Keratinocyte (primary cell): Measurements from ENCODE around the gene LRRIQ3. TPM values are rescaled to one million over a fixed set of nuclear protein-coding genes. Genes with fewer than 3 reads are reported as not detected.

ENCODE experiments used
- DNase-seq: peaks from one replicate; pipeline ENCODE4 v3.0.0-alpha.2; 2011; ENCODE audit warnings: low read depth, missing footprints, low spot score
- FAIRE-seq: peaks from 2 replicates; lab custom pipeline; 2011; peaks lifted over from hg19 to GRCh38; lab: Jason Lieb, UNC
- H2AFZ ChIP-seq: 2 replicates; pipeline ENCODE4 v1.6.0; 2012; ENCODE audit warnings: low read length, control low read depth, inconsistent platforms; ENCODE audit not compliant: control insufficient read depth
- H3K27ac ChIP-seq: 2 replicates; pipeline ENCODE4 v1.5.1; 2011; ENCODE audit warnings: low read length; ENCODE audit not compliant: control insufficient read depth, insufficient read depth
- H3K27me3 ChIP-seq: 3 replicates; pipeline ENCODE4 v1.6.0; 2011; ENCODE audit warnings: low read length; ENCODE audit not compliant: control insufficient read depth, insufficient read depth; ENCODE audit errors: extremely low read depth
- H3K36me3 ChIP-seq, 2 experiments: 2 replicates in 1 of 2; 3 replicates in 1 of 2; pipeline ENCODE4 v1.5.1; 2011; ENCODE audit warnings: low read length in 2 of 2, mild to moderate bottlenecking in 1 of 2; ENCODE audit not compliant: control insufficient read depth in 2 of 2, insufficient read depth in 2 of 2; ENCODE audit errors: extremely low read depth in 1 of 2
- H3K4me1 ChIP-seq: 3 replicates; pipeline ENCODE4 v1.5.1; 2011; ENCODE audit warnings: low read length; ENCODE audit not compliant: control insufficient read depth, insufficient read depth; ENCODE audit errors: extremely low read depth
- H3K4me2 ChIP-seq: 3 replicates; pipeline ENCODE4 v1.6.0; 2011; ENCODE audit warnings: low read depth, low read length; ENCODE audit not compliant: control insufficient read depth, insufficient read depth; ENCODE audit errors: extremely low read depth
- H3K4me3 ChIP-seq, 3 experiments: fragments of 200-600 bp in 1 of 3; sonication (generic) in 1 of 3; 2 replicates in 2 of 3; 3 replicates in 1 of 3; pipeline ENCODE4 v1.5.1; 2011 to 2016; ENCODE audit warnings: low read length in 3 of 3, mild to moderate bottlenecking in 3 of 3, control low read depth in 2 of 3, inconsistent platforms in 1 of 3, low read depth in 1 of 3, mixed read lengths in 1 of 3, mixed run types in 1 of 3, moderate library complexity in 1 of 3; ENCODE audit not compliant: control insufficient read depth in 2 of 3, insufficient read depth in 2 of 3; ENCODE audit errors: extremely low read depth in 1 of 3
- H3K79me2 ChIP-seq: 2 replicates; pipeline ENCODE4 v1.6.0; 2012; ENCODE audit warnings: low read length; ENCODE audit not compliant: control insufficient read depth, insufficient read depth
- H3K9ac ChIP-seq: 3 replicates; pipeline ENCODE4 v1.6.0; 2011; ENCODE audit warnings: low read length; ENCODE audit not compliant: control insufficient read depth, insufficient read depth; ENCODE audit errors: extremely low read depth
- H3K9me1 ChIP-seq: 3 replicates; pipeline ENCODE4 v1.6.0; 2011; ENCODE audit warnings: low read length; ENCODE audit not compliant: control insufficient read depth, insufficient read depth; ENCODE audit errors: extremely low read depth
- H3K9me3 ChIP-seq: 2 replicates; pipeline ENCODE4 v1.5.1; 2012; ENCODE audit warnings: low read depth, low read length; ENCODE audit not compliant: control insufficient read depth
- H4K20me1 ChIP-seq: 3 replicates; pipeline ENCODE4 v1.6.0; 2011; ENCODE audit warnings: low read length; ENCODE audit not compliant: control insufficient read depth, insufficient read depth; ENCODE audit errors: extremely low read depth
- EZH2 ChIP-seq: IDR thresholded peaks from one replicate; pipeline ENCODE4 v1.6.1; 2012; ENCODE audit warnings: inconsistent platforms, mild to moderate bottlenecking, low read length, moderate library complexity
- dilution Hi-C: fragments of 300-500 bp; cut with MboI; formaldehyde crosslinking; loops from one replicate; pipeline ENCODE4 v1.7.0; 2020; ENCODE audit warnings: low sequenced_read_pairs; ENCODE audit not compliant: extremely low pct_ligation_motif_present
- polyA plus RNA-seq, 5 experiments: library from polyadenylated mRNA; depleted of rRNA in 3 of 5; stranded (reverse) in 3 of 5; stranded (forward) in 1 of 5; unstranded in 1 of 5; fragments of >200 nt; gene quantifications; 1 replicate in 1 of 5; 2 replicates in 3 of 5; 3 replicates in 1 of 5; pipeline versions ENCODE4 v1.2.1 to v1.2.3, GENCODE V29; 2011 to 2012; ENCODE audit warnings: missing spikeins in 2 of 5, low read depth in 1 of 5, low replicate concordance in 1 of 5
- TF ChIP-seq, protein P1 (sequence below), 3 experiments: IDR thresholded peaks in 1 of 3; conservative IDR thresholded peaks in 1 of 3; optimal IDR thresholded peaks in 1 of 3; 2 replicates in 2 of 3; 3 replicates in 1 of 3; pipeline versions ENCODE3 to v1.5.1; 2011; ENCODE audit warnings: low read length in 3 of 3, mild to moderate bottlenecking in 3 of 3, moderate library complexity in 2 of 3, control low read depth in 1 of 3, inconsistent platforms in 1 of 3; ENCODE audit not compliant: insufficient read depth in 2 of 3; ENCODE audit errors: extremely low read depth in 1 of 3

The LRRIQ3 gene
- polyA plus RNA-seq, 1 donor (not counting 4 experiments of a cell fraction or from before 2014, with no cell fraction given), result 1.8 TPM

DNA sequence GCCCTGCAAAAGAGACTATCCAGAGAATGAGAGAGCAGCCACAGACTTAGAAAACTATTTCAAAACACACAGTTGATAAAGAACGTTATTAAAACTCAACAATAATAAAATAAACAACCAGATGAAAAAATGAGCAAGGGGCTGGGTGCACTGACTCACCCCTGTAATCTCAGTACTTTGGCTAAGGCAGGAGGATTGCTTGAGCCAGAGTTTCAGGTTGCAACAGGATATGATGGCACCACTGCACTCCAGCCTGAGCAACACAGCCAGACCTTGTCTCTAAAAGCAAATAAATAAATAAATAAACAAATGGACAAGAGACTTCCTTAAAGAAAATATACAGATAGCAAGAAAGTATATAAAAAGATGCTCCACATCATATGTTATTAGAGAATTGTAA lies 144.6 kb downstream of the LRRIQ3 start:
- Histone ChIP-seq H3K36me3 (no peaks in the 10 kb centered on the region), H4K20me1 (no peaks in the 10 kb centered on the region), H3K9me3 (no peaks in the 10 kb centered on the region), H3K27me3 (no peaks in the 10 kb centered on the region), H3K4me1 (no peaks in the 10 kb centered on the region), H3K79me2 (no peaks in the 10 kb centered on the region), H3K4me2 (no peak overlapping the region), H3K27ac (no peak overlapping the region), H2AFZ (no peak overlapping the region), H3K9me1 (no peaks in the 10 kb centered on the region), H3K9ac (no peak overlapping the region), H3K4me3 (no peak overlapping the region)
- dilution Hi-C loops, result no loop called here
- FAIRE-seq, result no peak
- DNase-seq, result no peak
- TF ChIP-seq EZH2, result no peak
- TF ChIP-seq, protein P1, sequence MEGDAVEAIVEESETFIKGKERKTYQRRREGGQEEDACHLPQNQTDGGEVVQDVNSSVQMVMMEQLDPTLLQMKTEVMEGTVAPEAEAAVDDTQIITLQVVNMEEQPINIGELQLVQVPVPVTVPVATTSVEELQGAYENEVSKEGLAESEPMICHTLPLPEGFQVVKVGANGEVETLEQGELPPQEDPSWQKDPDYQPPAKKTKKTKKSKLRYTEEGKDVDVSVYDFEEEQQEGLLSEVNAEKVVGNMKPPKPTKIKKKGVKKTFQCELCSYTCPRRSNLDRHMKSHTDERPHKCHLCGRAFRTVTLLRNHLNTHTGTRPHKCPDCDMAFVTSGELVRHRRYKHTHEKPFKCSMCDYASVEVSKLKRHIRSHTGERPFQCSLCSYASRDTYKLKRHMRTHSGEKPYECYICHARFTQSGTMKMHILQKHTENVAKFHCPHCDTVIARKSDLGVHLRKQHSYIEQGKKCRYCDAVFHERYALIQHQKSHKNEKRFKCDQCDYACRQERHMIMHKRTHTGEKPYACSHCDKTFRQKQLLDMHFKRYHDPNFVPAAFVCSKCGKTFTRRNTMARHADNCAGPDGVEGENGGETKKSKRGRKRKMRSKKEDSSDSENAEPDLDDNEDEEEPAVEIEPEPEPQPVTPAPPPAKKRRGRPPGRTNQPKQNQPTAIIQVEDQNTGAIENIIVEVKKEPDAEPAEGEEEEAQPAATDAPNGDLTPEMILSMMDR (optimal IDR thresholded peaks at IDR 0.05 in 1 of 3, IDR thresholded peaks at IDR 0.05 in 1 of 3, conservative IDR thresholded peaks at IDR 0.05 in 1 of 3; ENCODE audit: extremely low read depth in 1 of 3, insufficient read depth in 2 of 3, low read length in 3 of 3), result no peak

DNA sequence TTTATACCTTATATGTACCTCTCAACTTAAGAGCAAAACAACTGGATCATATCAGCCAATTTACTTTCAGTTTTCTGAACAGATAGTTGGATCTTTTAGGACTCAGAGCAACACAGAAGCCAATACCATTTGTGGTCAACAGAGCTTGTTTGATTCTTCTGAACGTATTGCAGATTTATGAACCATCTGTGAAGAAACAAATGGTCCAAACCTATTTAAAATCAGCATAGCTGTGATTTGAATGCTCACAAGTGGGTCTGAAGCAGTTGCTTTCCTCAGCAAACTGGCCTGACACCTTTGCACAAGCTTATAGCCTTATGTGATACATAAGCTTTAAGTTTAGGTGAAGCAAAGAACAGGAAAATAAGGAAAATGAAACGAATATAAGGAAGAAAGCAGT lies 147.6 kb downstream of the LRRIQ3 start:
- no peaks in the 10 kb centered on the region for H3K36me3 ChIP-seq
- FAIRE-seq, result no peak
- H3K27ac ChIP-seq, result no peak overlapping the region
- dilution Hi-C loops, result no loop called here
- no peaks in the 10 kb centered on the region for H3K79me2 ChIP-seq
- H3K4me3 ChIP-seq, result no peak overlapping the region
- H3K4me2 ChIP-seq, result no peak overlapping the region
- DNase-seq, result no peak
- H3K27me3 ChIP-seq, result no peaks in the 10 kb centered on the region
- no peak overlapping the region for H2AFZ ChIP-seq
- H3K4me1 ChIP-seq, result no peaks in the 10 kb centered on the region
- H3K9me1 ChIP-seq, result no peaks in the 10 kb centered on the region
- H3K9me3 ChIP-seq, result no peaks in the 10 kb centered on the region
- no peaks in the 10 kb centered on the region for H4K20me1 ChIP-seq
- no peak for TF ChIP-seq EZH2
- TF ChIP-seq, protein P1 (optimal IDR thresholded peaks at IDR 0.05 in 1 of 3, IDR thresholded peaks at IDR 0.05 in 1 of 3, conservative IDR thresholded peaks at IDR 0.05 in 1 of 3; ENCODE audit: extremely low read depth in 1 of 3, insufficient read depth in 2 of 3, low read length in 3 of 3), result no peak
- H3K9ac ChIP-seq, result no peak overlapping the region
